Jurkat, Clone E6-1 (cell line): Measurements from ENCODE around the gene GH1.
"Not testable (repeated sequence)": the region's sequence is repeated elsewhere in the genome, so short reads cannot be mapped to it uniquely, and the experiment has no call there.

Experiments used
- DNase-seq: peaks from one replicate; pipeline ENCODE4 v3.0.0-alpha.2; 2011; ENCODE audit warnings: low read depth, low spot score
- H3K4me3 ChIP-seq: 2 replicates; pipeline ENCODE4 v1.5.1; 2011; ENCODE audit warnings: mild to moderate bottlenecking, low read length, control low read depth, moderate library complexity

GH1 gene

DNA sequence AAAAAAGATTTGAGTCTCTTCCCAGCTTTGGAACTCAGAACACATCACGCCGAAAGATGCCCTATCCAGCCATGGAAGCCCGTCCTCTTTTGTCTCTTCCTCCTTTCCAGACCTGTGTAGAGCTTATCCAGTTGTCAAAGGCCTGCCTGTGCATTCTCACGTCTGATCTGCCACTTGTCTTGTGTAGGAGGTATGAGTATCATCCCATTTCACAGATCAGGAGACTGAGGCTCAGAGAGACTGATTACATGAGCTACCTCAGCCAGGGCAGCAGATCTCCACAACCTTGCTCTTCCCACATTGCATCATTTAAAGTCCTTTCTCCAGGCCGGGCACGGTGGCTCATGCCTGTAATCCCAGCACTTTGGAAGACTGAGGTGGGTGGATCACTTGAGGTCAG is 43.9 kb downstream of the GH1 start:
- H3K4me3 ChIP-seq, DNase-seq: not testable (repeated sequence)

DNA sequence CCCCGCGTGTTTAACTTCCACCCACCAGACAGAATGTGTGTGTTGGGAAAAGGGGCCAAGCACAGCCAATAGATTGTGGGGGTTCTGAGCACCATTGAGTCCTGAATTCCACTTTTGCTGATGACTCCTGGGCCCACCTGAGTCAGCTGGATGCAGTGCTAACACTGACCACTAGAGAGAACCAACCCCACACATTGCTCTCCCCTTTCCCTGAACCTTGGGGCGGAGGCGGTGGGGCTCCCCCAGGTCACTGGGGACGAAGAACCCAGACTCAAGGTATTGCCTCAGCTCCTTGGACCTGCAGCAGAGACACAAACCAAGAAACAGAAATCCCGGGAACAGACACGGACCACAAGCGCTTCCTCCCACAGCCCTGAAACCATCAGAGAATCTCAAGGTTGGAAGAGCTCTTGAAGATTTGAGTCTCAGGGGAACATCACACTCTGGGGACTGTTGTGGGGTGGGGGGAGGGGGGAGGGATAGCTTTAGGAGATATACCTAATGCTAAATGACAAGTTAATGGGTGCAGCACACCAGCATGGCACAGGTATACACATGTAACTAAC is 44.5 kb downstream of the GH1 start:
- DNase-seq, H3K4me3 ChIP-seq: not testable (repeated sequence)

DNA sequence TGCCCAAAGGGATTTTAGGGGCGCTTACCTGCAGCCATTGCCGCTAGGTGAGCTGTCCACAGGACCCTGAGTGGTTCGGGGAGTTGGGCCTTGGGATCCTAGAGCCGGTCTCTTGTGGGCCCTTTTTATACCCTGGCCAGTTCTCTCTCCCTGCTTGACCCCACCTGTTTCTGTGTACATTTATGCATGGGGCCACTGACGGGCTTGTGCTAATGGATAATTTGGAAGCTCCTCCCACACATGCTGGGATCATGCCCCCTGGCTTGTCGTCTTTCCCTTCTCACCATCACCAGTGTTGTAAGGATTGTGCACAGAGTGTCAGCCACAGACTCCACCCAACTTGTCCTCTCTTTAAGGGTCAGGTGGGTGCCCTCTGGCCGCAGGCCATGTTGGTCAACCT is 45.1 kb downstream of the GH1 start, which contains the start of gene CSH2:
Gene CSH2, minus strand, starts transcription at position 101 of the 400 bp plus-strand sequence. Its CDS starts 63 bp downstream, at position 38.
- DNase-seq, H3K4me3 ChIP-seq: not testable (repeated sequence)

DNA sequence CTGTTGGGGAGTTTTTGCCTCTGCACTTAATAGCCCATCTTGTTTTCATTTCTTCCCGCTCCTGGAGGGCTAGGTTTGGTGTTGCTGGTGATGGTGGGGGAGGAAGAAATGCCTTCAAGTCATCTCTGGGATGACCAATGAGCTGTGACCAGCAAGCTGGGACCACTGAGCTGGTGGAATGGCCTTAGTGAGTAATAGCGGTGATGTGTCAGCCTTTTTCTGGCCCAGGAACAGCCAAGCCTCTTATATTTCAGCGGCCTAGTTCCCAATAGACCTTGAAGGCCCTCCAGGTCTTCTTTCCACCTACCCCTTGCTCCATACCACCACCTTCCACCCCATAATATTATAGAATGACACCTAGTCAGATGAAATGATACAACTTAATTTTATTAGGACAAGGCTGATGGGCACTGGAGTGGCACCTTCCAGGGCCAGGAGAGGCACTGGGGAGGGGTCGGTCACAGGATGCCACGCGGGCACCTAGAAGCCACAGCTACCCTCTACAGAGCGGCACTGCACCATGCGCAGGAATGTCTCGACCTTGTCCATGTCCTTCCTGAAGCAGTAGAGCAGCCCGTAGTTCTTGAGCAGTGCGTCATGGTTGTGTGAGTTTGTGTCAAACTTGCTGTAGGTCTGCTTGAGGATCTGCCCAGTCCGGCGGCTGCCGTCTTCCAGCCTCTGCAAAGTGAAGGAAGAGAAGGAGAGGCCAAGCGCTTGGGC is 46.8 kb downstream of the GH1 start:
- not testable (repeated sequence) for DNase-seq, H3K4me3 ChIP-seq

DNA sequence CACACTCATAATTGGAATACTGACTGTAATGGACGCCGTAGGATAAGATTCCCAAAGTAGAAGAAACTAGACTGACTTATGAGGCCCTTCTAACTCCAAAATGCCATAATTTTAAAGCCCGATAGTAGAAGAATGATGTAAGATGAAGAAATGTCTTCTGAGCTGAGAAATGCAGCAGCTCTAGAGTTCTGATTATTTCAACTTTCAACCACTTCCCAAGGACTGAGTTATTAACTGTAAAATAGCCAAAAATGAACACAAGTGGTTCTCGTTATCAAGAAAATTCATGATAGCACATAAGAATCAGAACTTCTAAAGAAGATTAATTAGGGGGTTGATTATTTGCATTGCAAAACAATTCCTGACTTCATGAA is 48.4 kb downstream of the GH1 start:
- not testable (repeated sequence) for DNase-seq, H3K4me3 ChIP-seq

DNA sequence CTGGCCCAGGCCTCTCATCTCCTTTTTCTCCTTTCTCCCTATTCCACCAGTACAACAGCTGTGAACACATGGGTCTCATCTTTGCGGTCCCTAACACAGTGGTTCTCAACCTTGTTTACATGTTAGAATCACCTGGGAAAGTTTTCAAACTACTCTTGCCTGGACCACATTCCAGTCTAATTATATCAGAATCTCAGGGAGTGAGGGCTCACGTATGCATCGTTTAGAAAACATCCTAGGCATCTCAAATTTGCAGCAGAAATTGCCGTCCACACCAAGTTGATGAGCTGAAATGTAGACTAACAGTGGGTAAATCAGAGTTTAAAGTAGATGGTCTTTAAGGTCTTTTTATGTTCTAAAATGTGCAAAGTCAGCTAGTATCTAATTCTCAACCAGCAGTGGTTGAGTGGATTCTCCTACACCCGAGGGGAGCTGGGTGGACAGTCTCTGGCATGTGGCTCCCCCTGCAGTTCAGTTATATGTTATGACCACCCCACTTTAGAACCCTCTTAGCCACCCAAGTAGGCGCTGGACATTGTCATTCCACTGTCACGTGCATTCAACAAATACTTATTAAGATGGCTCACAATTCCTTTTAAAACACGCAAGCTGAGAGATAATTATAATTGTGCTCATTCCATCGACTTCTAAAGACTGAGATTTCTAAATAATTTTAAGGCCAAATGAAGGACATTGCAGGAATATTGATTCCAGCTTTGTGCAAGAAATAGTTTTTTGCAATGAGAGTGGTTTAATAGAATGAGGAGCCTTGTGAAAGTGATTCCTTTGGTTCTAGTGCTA is 48.9 kb downstream of the GH1 start:
- not testable (repeated sequence) for DNase-seq, H3K4me3 ChIP-seq
